Ascending aorta (tissue), 2 donors: ENCODE results near the gene LHX6. TPM values are rescaled to one million over a fixed set of nuclear protein-coding genes. Genes with fewer than 3 reads are reported as not detected.

Experiments
- DNase-seq, 2 donors: peaks; one replicate each; pipeline ENCODE4 v3.0.0-alpha.2; 2019; ENCODE audit warnings: low spot score in 2 of 2
- H3K27ac ChIP-seq, 2 donors: fragments of 200-600 bp; sonication (generic); one replicate each; pipeline ENCODE4 v1.5.1; 2016 to 2017; ENCODE audit warnings: mild to moderate bottlenecking in 1 of 2
- H3K27me3 ChIP-seq: fragments of 200-600 bp; sonication (generic); one replicate; pipeline ENCODE4 v1.5.1; 2017
- H3K36me3 ChIP-seq, 2 donors: fragments of 200-600 bp; sonication (generic); one replicate each; pipeline ENCODE4 v1.5.1; 2016
- H3K4me1 ChIP-seq, 2 donors: fragments of 200-600 bp; sonication (generic); one replicate each; pipeline ENCODE4 v1.5.1; 2016 to 2017; ENCODE audit warnings: mild to moderate bottlenecking in 1 of 2
- H3K4me3 ChIP-seq, 2 donors: fragments of 200-600 bp; sonication (generic); one replicate each; pipeline ENCODE4 v1.5.1; 2016 to 2017; ENCODE audit warnings: mild to moderate bottlenecking in 1 of 2
- H3K9me3 ChIP-seq, 2 donors: fragments of 200-600 bp; sonication (generic); one replicate each; pipeline ENCODE4 v1.5.1; 2016
- intact Hi-C: fragments of 100-400 bp; cut with DNase I; formaldehyde crosslinking; loops from one replicate; pipeline ENCODE4 v1.15.1; 2023
- total RNA-seq: library from RNA; depleted of rRNA; stranded (reverse); fragments of >200 nt; gene quantifications from one replicate; pipeline ENCODE4 v1.1.0, GENCODE V29; 2016
- TF ChIP-seq, protein P1 (sequence below), 3 experiments: fragments of 200-600 bp in 2 of 3; fragments of 450-650 bp in 1 of 3; sonication (generic) in 2 of 3; IDR thresholded peaks; one replicate each; pipeline ENCODE4 v1.5.1; 2016 to 2019; ENCODE audit warnings: antibody characterized with exemption in 3 of 3, mild to moderate bottlenecking in 1 of 3, moderate library complexity in 1 of 3

Gene LHX6
- total RNA-seq, 1 donor from 2014 or later, result 141 TPM

DNA sequence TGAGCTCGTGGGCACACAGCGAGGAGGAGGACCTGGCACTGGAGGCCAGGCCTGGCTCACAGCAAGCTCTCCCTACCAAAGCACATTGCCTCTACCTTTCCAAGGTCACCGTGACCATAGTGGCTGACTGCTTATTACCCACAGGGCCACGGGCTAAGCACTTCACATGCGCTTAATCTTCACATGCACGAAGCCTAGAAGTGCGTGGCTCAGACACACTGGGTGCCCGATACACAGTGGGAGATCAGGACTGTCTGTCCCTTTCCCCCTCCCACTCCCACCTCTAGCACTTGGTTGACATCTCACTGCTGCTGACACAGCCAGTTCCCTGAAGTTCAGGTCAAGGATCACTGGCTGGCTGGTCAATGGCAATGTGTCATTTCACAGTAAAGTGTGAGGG lies 23.6 kb downstream of the LHX6 start:
- no peak for DNase-seq
- TF ChIP-seq, protein P1, sequence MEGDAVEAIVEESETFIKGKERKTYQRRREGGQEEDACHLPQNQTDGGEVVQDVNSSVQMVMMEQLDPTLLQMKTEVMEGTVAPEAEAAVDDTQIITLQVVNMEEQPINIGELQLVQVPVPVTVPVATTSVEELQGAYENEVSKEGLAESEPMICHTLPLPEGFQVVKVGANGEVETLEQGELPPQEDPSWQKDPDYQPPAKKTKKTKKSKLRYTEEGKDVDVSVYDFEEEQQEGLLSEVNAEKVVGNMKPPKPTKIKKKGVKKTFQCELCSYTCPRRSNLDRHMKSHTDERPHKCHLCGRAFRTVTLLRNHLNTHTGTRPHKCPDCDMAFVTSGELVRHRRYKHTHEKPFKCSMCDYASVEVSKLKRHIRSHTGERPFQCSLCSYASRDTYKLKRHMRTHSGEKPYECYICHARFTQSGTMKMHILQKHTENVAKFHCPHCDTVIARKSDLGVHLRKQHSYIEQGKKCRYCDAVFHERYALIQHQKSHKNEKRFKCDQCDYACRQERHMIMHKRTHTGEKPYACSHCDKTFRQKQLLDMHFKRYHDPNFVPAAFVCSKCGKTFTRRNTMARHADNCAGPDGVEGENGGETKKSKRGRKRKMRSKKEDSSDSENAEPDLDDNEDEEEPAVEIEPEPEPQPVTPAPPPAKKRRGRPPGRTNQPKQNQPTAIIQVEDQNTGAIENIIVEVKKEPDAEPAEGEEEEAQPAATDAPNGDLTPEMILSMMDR (IDR thresholded peaks at IDR 0.05), result no peak
- H3K9me3 ChIP-seq, result no peaks in the 10 kb centered on the region
- no peaks in the 10 kb centered on the region for H3K4me1 ChIP-seq
- H3K27ac ChIP-seq, result no peak overlapping the region
- intact Hi-C loops, result no loop called here
- no peaks in the 10 kb centered on the region for H3K36me3 ChIP-seq
- no peaks in the 10 kb centered on the region for H3K27me3 ChIP-seq
- H3K4me3 ChIP-seq, result no peak overlapping the region

DNA sequence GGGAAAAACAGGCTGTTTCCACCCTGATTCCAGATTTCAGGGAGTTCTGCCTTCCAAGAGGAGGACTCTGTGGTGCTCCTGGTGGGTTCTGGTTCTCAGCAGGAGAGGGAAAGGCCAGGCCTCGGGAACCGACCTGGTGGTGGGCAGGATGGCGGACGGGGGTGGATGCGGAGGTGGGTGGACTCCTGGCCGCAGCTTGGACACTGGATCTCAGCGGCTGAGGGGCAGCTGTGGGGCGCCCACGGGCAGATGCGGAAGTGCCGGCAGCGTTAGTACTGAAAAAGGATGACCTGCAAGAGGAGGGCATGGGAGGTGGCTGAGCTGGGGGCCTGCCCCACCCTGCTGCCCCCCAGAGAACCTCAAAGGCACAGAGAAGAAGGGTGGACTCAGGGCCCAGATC lies 24.3 kb downstream of the LHX6 start:
- H3K4me3 ChIP-seq, result no peak overlapping the region
- no peak for DNase-seq
- H3K9me3 ChIP-seq, result no peaks in the 10 kb centered on the region
- intact Hi-C loops, result no loop called here
- H3K4me1 ChIP-seq, result no peaks in the 10 kb centered on the region
- H3K27me3 ChIP-seq, result no peaks in the 10 kb centered on the region
- no peaks in the 10 kb centered on the region for H3K36me3 ChIP-seq
- no peak overlapping the region for H3K27ac ChIP-seq
- TF ChIP-seq, protein P1 (IDR thresholded peaks at IDR 0.05), result no peak

DNA sequence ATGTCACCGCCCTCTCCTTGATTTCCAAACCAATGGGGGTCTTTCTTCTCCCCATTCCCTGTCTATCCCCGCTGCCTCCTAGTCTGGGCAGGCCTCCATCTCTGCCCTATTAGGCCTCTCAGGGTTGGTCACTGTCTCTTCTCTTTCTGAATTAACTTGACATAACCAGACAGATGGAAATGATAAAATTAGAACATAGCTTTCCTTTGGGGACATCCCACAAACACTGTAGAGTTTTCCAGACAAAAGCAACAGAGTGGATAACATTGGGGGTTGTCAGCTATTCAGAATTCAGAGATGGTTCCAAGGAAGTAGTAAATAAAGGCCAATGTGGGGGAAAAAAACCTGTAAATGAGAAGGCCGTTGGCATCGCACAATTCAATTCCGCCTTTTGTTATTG lies 24.7 kb downstream of the LHX6 start:
- TF ChIP-seq, protein P1 (IDR thresholded peaks at IDR 0.05), result no peak
- Histone ChIP-seq H3K27me3 (no peaks in the 10 kb centered on the region), H3K27ac (no peak overlapping the region), H3K36me3 (no peaks in the 10 kb centered on the region), H3K9me3 (no peaks in the 10 kb centered on the region), H3K4me3 (no peak overlapping the region), H3K4me1 (no peaks in the 10 kb centered on the region)
- intact Hi-C loops, result no loop called here
- no peak for DNase-seq

DNA sequence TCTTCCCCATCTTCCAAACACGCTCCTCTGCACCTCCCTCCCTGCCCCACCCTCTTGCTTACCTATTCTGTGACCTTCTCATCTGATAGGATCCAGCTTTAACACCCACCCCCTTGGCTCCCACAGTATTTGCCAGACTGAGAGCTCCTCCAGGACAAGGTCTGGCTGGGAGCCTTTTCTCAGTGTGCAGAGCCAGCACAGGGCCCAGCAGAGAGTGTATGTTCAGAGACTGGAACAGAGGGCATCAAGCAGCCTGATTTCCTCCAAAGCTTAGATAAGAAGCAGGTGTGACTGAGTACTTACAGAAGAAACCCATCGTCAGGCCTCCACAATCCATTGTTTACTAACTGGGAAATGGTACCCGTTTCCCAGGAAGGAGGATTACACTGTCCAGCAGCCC lies 26.6 kb downstream of the LHX6 start:
- Histone ChIP-seq H3K9me3 (no peaks in the 10 kb centered on the region), H3K4me1 (no peaks in the 10 kb centered on the region), H3K4me3 (no peak overlapping the region), H3K36me3 (no peaks in the 10 kb centered on the region), H3K27ac (no peak overlapping the region), H3K27me3 (no peaks in the 10 kb centered on the region)
- DNase-seq, result no peak
- intact Hi-C loops, result no loop called here
- TF ChIP-seq, protein P1 (IDR thresholded peaks at IDR 0.05), result no peak

DNA sequence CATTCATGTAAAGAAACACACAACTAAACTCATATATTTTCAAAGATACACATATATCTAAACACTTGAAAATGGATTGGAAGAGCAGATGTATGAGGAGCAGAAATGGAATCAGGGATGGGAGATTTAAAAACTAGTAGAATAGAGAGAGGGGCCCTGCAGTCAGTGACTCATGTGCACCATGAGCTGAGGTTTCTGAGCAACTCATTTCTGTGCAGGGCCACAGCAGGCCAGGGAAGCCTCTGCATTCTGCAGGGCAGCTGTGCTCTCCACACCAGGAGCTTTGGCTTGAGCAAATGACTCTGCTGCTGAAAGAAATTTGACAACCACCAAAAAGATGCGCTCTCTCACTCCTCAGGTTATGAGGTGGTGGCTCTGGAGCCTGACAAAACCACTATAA lies 27.1 kb downstream of the LHX6 start:
- no peaks in the 10 kb centered on the region for H3K4me1 ChIP-seq
- H3K27me3 ChIP-seq, result no peaks in the 10 kb centered on the region
- no peak for DNase-seq
- H3K4me3 ChIP-seq, result no peak overlapping the region
- TF ChIP-seq, protein P1 (IDR thresholded peaks at IDR 0.05), result no peak
- H3K9me3 ChIP-seq, result no peaks in the 10 kb centered on the region
- intact Hi-C loops, result no loop called here
- no peak overlapping the region for H3K27ac ChIP-seq
- no peaks in the 10 kb centered on the region for H3K36me3 ChIP-seq

DNA sequence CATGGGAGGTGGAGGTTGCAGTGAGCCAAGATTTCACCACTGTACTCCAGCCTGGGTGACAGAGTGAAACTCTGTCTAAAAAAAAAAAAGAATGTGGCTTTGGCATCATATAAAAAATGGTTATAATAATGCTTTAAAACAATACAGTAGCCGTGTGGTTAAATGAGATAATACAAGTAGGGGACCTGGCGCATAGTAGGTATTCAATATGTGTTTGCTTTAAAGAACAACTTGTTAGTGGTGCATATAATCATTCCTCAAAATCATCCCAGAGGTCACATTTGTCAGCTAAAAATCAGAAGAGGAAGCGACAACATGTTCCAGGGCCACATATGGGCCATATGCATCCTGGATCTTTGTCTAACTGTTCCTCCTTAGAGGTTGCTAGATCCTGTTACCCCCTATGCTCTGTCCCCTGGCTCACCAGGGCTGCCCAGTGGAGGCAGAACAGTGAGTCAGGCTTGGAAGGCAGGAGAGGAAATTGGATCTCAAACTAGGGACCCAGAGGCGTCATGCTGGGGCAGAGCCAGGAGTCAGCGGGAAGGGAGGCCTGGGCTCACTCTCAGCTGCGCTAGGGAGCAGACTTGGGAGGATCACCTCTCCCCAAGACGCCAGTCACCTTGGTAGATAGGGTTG lies 27.7 kb downstream of the LHX6 start:
- Histone ChIP-seq H3K27me3 (no peaks in the 10 kb centered on the region), H3K27ac (no peak overlapping the region), H3K4me1 (no peaks in the 10 kb centered on the region), H3K9me3 (no peaks in the 10 kb centered on the region), H3K36me3 (no peaks in the 10 kb centered on the region), H3K4me3 (no peak overlapping the region)
- DNase-seq, result no peak
- intact Hi-C loops, result no loop called here
- TF ChIP-seq, protein P1 (IDR thresholded peaks at IDR 0.05), result no peak
